Left lung (tissue), 10 donors: ENCODE results near the gene FAM78B. TPM values are rescaled to one million over a fixed set of nuclear protein-coding genes. Genes with fewer than 3 reads are reported as not detected.

ENCODE experiments used
- ATAC-seq: fragments of 200-7000 bp; cut with Tn5 transposase; one replicate; pipeline ENCODE4 v1.9.1; 2020; ENCODE audit warnings: moderate library complexity
- DNase-seq, 4 donors: peaks; one replicate each; pipeline ENCODE4 v3.0.0-alpha.2; 2013 to 2020
- H3K27ac ChIP-seq, 2 donors: fragments of 200-600 bp; sonication (generic) in 1 of 2; one replicate each; pipeline versions ENCODE4 v1.5.0 to v1.8.0; 2020 to 2021
- H3K27me3 ChIP-seq, 2 donors: fragments of 200-600 bp; sonication (generic) in 1 of 2; one replicate each; pipeline versions ENCODE4 v1.5.0 to v1.8.0; 2020 to 2021
- H3K36me3 ChIP-seq, 2 donors: fragments of 200-600 bp; sonication (generic) in 1 of 2; one replicate each; pipeline versions ENCODE4 v1.5.0 to v1.8.0; 2020 to 2021
- H3K4me1 ChIP-seq, 2 donors: fragments of 200-600 bp; one replicate each; pipeline ENCODE4 v1.8.0; 2021
- H3K4me3 ChIP-seq, 2 donors: fragments of 200-600 bp; sonication (generic) in 1 of 2; one replicate each; pipeline versions ENCODE4 v1.5.0 to v1.8.0; 2020 to 2021; ENCODE audit warnings: mild to moderate bottlenecking in 1 of 2
- H3K9me3 ChIP-seq, 2 donors: fragments of 200-600 bp; sonication (generic) in 1 of 2; one replicate each; pipeline versions ENCODE4 v1.5.0 to v1.8.0; 2020 to 2021
- CTCF ChIP-seq, 2 donors: fragments of 200-600 bp; sonication (generic) in 1 of 2; IDR thresholded peaks; one replicate each; pipeline versions ENCODE4 v1.5.0 to v1.8.0; 2021; ENCODE audit warnings: antibody characterized with exemption in 2 of 2
- intact Hi-C, 2 donors: fragments of 100-400 bp; cut with DNase I; formaldehyde crosslinking; loops; one replicate each; pipeline versions ENCODE4 v1.11.2 to v1.14.2; 2022
- polyA plus RNA-seq, 6 donors: library from polyadenylated mRNA; unstranded; fragments of 120-200 nt; gene quantifications; one replicate each; pipeline ENCODE4 v1.2.1, GENCODE V29; 2013; ENCODE audit not compliant: insufficient read length in 6 of 6
- total RNA-seq, 2 donors: library from RNA; stranded (reverse); fragmentation: NEBNext Ultra II Directional; extraction: Animal tissue kit (Norgen Biotek cat#: 25700); gene quantifications; one replicate each; pipeline ENCODE4 v1.2.1, GENCODE V29; 2021
- donor health status: DM: no; HTN: yes; CAD: no.
- donor health status: DM: no; HTN: no; CAD: no.

Gene FAM78B
- total and polyA plus RNA-seq, 8 donors: 0.81 to 1.1 (median 0.92) TPM

GRCh38 chr1:166151804-166152203, 15.0 kb downstream of the FAM78B start:
- no peak for DNase-seq
- intact Hi-C loops: no loop called here
- no peak for ATAC-seq

GRCh38 chr1:166145499-166145898, 21.3 kb downstream of the FAM78B start:
- Histone ChIP-seq H3K27ac (no peak overlapping the region), H3K36me3 (no peaks in the 10 kb centered on the region), H3K9me3 (no peaks in the 10 kb centered on the region), H3K4me1 (no peaks in the 10 kb centered on the region), H3K27me3 (no peaks in the 10 kb centered on the region), H3K4me3 (no peak overlapping the region)
- DNase-seq (no peak), ATAC-seq (no peak)
- no peak for TF ChIP-seq CTCF (IDR thresholded peaks at IDR 0.05)
- intact Hi-C loops: no loop called here

More at GRCh38 chr1:166151804-166152203, 15.0 kb downstream of the FAM78B start:
- H3K9me3 ChIP-seq: no peaks in the 10 kb centered on the region
- H3K27ac ChIP-seq: no peak overlapping the region
- no peaks in the 10 kb centered on the region for H3K36me3 ChIP-seq
- no peak for TF ChIP-seq CTCF (IDR thresholded peaks at IDR 0.05)
- H3K27me3 ChIP-seq: no peaks in the 10 kb centered on the region
- H3K4me3 ChIP-seq: no peak overlapping the region
- H3K4me1 ChIP-seq: no peaks in the 10 kb centered on the region

GRCh38 chr1:166141969-166142368, 24.8 kb downstream of the FAM78B start:
- ATAC-seq (no peak), DNase-seq (no peak)
- intact Hi-C loops: no loop called here
- no peaks in the 10 kb centered on the region for H3K36me3 ChIP-seq
- no peak for TF ChIP-seq CTCF (IDR thresholded peaks at IDR 0.05)
- no peaks in the 10 kb centered on the region for H3K27me3 ChIP-seq
- H3K4me3 ChIP-seq: no peak overlapping the region
- no peak overlapping the region for H3K27ac ChIP-seq
- no peaks in the 10 kb centered on the region for H3K9me3 ChIP-seq
- H3K4me1 ChIP-seq: no peaks in the 10 kb centered on the region

GRCh38 chr1:166140251-166140650, 26.6 kb downstream of the FAM78B start:
- Histone ChIP-seq H3K9me3 (no peaks in the 10 kb centered on the region), H3K27ac (no peak overlapping the region), H3K4me3 (no peak overlapping the region), H3K36me3 (no peaks in the 10 kb centered on the region), H3K27me3 (no peaks in the 10 kb centered on the region), H3K4me1 (no peaks in the 10 kb centered on the region)
- DNase-seq (no peak), ATAC-seq (no peak)
- no peak for TF ChIP-seq CTCF (IDR thresholded peaks at IDR 0.05)
- intact Hi-C loops: no loop called here

GRCh38 chr1:166139735-166140134, 27.1 kb downstream of the FAM78B start:
- Histone ChIP-seq H3K36me3 (no peaks in the 10 kb centered on the region), H3K27ac (no peak overlapping the region), H3K9me3 (no peaks in the 10 kb centered on the region), H3K27me3 (no peaks in the 10 kb centered on the region), H3K4me1 (no peaks in the 10 kb centered on the region), H3K4me3 (no peak overlapping the region)
- ATAC-seq: no peak
- DNase-seq: no peak
- intact Hi-C loops: no loop called here
- TF ChIP-seq CTCF (IDR thresholded peaks at IDR 0.05): no peak
